HG03139 (cell line): Measurements from ENCODE around the gene PLBD2.

Experiments used
- ATAC-seq: cut with Tn5 transposase; IDR thresholded peaks from one replicate; pipeline ENCODE4 v1.9.1; 2021; ENCODE audit not compliant: unreplicated experiment

The PLBD2 gene

GRCh38 chr12:113392988-113393579 is 34.7 kb downstream of the PLBD2 start:
- no peak for ATAC-seq

- ATAC-seq: no peak
Observed at GRCh38 chr12:113393749-113394148, 35.4 kb downstream of the PLBD2 start.

GRCh38 chr12:113395119-113395518 is 36.7 kb downstream of the PLBD2 start:
- no peak for ATAC-seq

- no peak for ATAC-seq
Observed at GRCh38 chr12:113396200-113396599, 37.8 kb downstream of the PLBD2 start.

GRCh38 chr12:113396828-113397496 is 38.6 kb downstream of the PLBD2 start:
- no peak for ATAC-seq

GRCh38 chr12:113397497-113398197 is 39.3 kb downstream of the PLBD2 start:
- no peak for ATAC-seq

GRCh38 chr12:113398346-113399290 is 40.2 kb downstream of the PLBD2 start:
- ATAC-seq: no peak

GRCh38 chr12:113399490-113399889 is 41.1 kb downstream of the PLBD2 start:
- no peak for ATAC-seq

- no peak for ATAC-seq
Observed at GRCh38 chr12:113400362-113400761, 42.0 kb downstream of the PLBD2 start.

GRCh38 chr12:113401066-113402000 is 42.9 kb downstream of the PLBD2 start:
- ATAC-seq: no peak

- no peak for ATAC-seq
Observed at GRCh38 chr12:113402586-113403260, 44.3 kb downstream of the PLBD2 start.

GRCh38 chr12:113403435-113404415 is 45.3 kb downstream of the PLBD2 start, which contains the start of gene SDS:
SDS (minus strand) TSS chr12:113403887; CDS start chr12:113399708, 4,179 bp downstream.
- ATAC-seq: no peak

- no peak for ATAC-seq
Observed at GRCh38 chr12:113405694-113406093, 47.3 kb downstream of the PLBD2 start.

- ATAC-seq: no peak
Observed at GRCh38 chr12:113407931-113408600, 49.7 kb downstream of the PLBD2 start.

GRCh38 chr12:113408756-113409298 is 50.4 kb downstream of the PLBD2 start:
- ATAC-seq: no peak

GRCh38 chr12:113409462-113410124 is 51.2 kb downstream of the PLBD2 start:
- ATAC-seq: no peak

GRCh38 chr12:113413488-113413939 is 55.1 kb downstream of the PLBD2 start:
- no peak for ATAC-seq
